SJSA1 (cell line): ENCODE measurements around the gene CTNNA2. TPM values are rescaled to one million over a fixed set of nuclear protein-coding genes. Genes with fewer than 3 reads are reported as not detected.

ENCODE experiments used
- DNase-seq, 2 experiments: peaks; one replicate each; pipeline ENCODE4 v3.0.0-alpha.2; 2015 to 2020; ENCODE audit warnings: low spot score in 2 of 2, low read depth in 1 of 2
- H3K27ac ChIP-seq: fragments of 250-450 bp; sonication (Bioruptor Pico); 2 replicates; pipeline ENCODE4 v1.5.1; 2020; ENCODE audit warnings: mild to moderate bottlenecking, moderate library complexity
- H3K27me3 ChIP-seq: fragments of 250-450 bp; sonication (Bioruptor Pico); replicated peaks from 2 replicates; pipeline ENCODE4 v1.5.1; 2020; ENCODE audit warnings: mild to moderate bottlenecking, moderate library complexity
- H3K36me3 ChIP-seq: fragments of 250-450 bp; sonication (Bioruptor Pico); 2 replicates; pipeline ENCODE4 v1.5.1; 2020; ENCODE audit warnings: mild to moderate bottlenecking
- H3K4me1 ChIP-seq: fragments of 250-450 bp; sonication (Bioruptor Pico); replicated peaks from 2 replicates; pipeline ENCODE4 v1.6.1; 2021; ENCODE audit warnings: mild to moderate bottlenecking
- H3K4me3 ChIP-seq: fragments of 250-450 bp; sonication (Bioruptor Pico); 2 replicates; pipeline ENCODE4 v1.5.1; 2020; ENCODE audit warnings: mild to moderate bottlenecking
- H3K9me3 ChIP-seq: fragments of 250-450 bp; sonication (Bioruptor Pico); replicated peaks from 2 replicates; pipeline ENCODE4 v1.5.1; 2020; ENCODE audit warnings: mild to moderate bottlenecking
- total RNA-seq: library from RNA; depleted of rRNA; stranded (reverse); fragments of >200 nt; shearing (Covaris generic); gene quantifications from 2 replicates; pipeline ENCODE4 v1.2.3, GENCODE V29; 2014

The CTNNA2 gene
- total RNA-seq, 1 experiment from 2014 or later = not detected

DNA sequence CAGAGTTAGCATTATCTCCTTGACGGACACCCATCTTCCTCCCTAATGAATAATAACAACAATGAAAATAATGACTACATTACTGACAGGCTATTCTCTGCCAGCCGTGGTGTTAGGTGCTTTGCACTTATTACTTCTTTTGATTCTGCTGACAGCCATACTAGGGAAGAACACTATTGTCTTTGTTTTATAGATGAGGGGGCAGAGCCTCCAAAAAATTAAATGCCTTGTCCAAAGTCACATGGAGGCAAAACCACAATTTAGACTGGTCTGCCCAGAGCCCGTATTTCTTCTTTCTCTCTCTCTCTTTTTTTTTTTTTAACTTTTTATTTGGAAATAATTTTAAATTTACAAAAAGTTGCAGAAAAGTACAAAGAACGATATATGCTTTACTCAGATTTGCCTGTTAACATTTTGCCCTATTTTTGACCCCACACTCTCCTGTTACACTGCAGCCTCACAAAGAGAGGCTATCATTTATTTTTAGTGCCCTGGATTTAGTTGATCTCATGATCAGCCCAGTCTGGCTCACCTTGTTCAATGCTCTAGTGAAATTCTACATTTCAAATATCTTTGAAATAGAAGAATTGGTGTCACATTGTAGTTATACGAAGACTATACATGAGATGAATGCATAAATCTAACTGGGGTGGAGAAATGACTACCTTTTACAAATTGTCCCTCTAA is 422.3 kb downstream of the CTNNA2 start:
- Histone ChIP-seq H3K4me3 (no peak overlapping the region), H3K27me3 (peaks cover 20% of the 10 kb centered on the region), H3K27ac (no peak overlapping the region), H3K4me1 (no peaks in the 10 kb centered on the region), H3K9me3 (no peaks in the 10 kb centered on the region), H3K36me3 (no peaks in the 10 kb centered on the region)
- no peak for DNase-seq

DNA sequence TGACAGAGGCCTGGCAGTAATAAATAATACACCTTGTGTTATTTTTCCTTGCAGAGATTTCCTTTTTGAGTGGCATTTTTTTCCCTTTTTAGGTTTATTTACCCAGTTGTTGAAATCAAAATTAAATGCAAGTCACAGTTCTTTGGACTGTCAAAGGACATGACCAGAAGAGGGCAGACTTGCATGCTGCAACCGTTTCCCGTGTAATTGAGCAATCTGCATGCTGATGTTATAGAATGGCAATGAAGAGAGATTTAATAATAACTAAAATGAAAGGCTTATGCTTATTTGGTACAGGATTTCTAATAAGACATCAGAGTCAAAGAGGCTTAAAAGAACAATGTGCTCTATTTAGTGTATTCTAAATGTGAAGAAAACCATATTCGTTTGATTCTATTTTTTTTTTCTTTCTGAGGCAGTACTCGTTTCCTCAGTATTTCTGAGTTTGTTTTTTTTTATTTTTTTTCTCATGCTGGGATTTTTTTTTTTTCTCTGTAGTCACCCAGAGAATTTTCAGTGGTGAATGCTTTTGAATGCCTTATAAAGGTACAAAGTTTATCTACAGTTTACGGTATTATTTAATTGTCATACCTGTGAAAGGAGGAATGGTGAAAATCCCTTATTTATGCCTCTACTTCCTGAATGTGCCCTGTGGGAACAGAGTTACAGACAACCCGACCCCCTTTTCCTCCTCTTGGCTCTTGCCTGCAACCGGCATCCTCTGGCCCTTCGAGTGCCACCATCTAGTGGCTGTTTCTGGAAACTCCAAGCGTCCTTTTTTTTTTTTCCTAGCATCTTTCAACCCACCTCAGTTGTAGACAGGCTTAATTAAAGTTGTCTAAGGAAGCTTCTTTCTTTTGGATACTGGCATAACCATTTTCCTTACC is 423.2 kb downstream of the CTNNA2 start:
- Histone ChIP-seq H3K27me3 (peaks cover 25% of the 10 kb centered on the region), H3K4me1 (no peaks in the 10 kb centered on the region), H3K36me3 (no peaks in the 10 kb centered on the region), H3K27ac (no peak overlapping the region), H3K9me3 (no peaks in the 10 kb centered on the region), H3K4me3 (no peak overlapping the region)
- DNase-seq = peak; percentile 65 to 76

DNA sequence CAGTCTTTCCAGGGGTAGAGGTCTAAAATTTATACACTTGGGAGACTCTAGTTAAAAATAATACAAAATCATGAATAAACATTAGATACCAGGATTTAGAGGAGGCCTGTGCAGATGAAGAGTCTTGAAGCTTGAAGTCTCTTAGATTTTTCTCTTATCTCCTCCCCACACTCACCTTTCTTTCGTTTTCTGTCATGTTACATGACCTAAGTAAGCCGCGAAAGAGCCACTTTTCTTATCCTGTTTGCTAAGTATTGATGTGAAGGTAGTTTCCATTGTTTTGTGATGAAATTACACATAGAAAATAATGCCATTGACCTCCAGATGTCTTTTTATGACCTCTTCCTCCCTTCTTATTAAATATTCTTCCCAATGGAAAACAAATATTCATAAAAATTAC is 423.9 kb downstream of the CTNNA2 start:
- Histone ChIP-seq H3K9me3 (no peaks in the 10 kb centered on the region), H3K27me3 (peaks cover 21% of the 10 kb centered on the region), H3K36me3 (no peaks in the 10 kb centered on the region), H3K27ac (no peak overlapping the region), H3K4me1 (no peaks in the 10 kb centered on the region), H3K4me3 (no peak overlapping the region)
- DNase-seq = no peak

DNA sequence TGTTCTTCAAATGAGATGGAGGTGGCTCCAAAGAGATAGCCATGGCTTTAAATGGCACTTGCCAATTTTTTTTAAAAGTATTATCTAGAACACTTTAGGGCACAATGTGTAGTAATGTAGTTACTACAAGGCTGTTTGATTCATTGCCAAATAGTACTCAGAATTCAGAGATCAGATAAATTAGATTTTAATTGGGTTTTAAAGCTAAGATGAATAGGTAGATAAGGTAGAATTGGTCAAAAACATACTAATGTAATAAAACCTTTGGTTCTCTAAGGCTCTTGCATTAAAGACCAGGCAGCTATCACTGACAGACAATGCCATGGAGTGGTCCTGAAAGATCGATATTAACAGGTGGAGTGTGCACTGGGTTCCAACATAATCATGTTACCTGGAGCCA is 425.8 kb downstream of the CTNNA2 start:
- DNase-seq = no peak
- no peaks in the 10 kb centered on the region for H3K36me3 ChIP-seq
- no peak overlapping the region for H3K27ac ChIP-seq
- peaks cover 21% of the 10 kb centered on the region for H3K27me3 ChIP-seq
- no peak overlapping the region for H3K4me3 ChIP-seq
- no peaks in the 10 kb centered on the region for H3K9me3 ChIP-seq
- no peaks in the 10 kb centered on the region for H3K4me1 ChIP-seq

DNA sequence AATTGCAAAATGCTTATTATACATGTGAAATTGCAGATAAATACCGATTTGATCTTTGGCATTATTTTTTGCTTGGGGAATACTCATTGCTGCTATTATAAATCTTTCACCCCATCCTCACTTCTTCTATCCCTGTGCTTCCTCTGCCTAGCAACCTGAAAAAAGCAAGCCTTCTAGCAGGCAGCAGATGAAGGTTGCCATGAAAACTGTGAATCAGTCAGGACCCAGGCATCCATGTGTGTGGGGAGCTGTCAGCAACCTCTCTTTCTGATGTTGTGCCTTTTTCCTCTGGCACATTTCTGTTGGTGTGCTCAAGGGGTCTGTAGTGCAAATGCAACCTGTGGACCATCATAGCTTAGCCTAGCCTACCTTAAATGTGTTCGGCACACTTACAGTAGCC is 427.5 kb downstream of the CTNNA2 start:
- Histone ChIP-seq H3K9me3 (no peaks in the 10 kb centered on the region), H3K4me3 (no peak overlapping the region), H3K27me3 (peaks cover 13% of the 10 kb centered on the region), H3K27ac (no peak overlapping the region), H3K36me3 (no peaks in the 10 kb centered on the region), H3K4me1 (no peaks in the 10 kb centered on the region)
- no peak for DNase-seq

DNA sequence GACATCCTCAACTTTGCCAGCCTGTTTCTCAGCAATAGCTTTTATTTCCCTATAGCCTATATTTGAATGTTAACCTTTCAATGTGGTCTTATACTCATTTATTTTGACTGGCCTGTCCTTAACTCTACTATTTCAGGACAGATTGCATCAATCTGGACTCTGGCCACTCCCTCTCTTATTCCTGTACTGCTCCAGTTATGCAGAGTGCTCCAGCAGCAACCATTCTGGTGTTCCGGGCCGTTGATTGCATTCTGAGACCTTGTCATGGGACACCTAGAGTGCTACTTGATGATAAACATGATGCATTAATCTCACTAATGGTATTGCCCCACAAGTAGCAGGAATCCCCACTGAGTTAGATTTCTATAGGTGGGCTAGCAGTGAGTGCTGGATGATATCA is 428.3 kb downstream of the CTNNA2 start:
- Histone ChIP-seq H3K4me3 (no peak overlapping the region), H3K9me3 (no peaks in the 10 kb centered on the region), H3K27me3 (peaks cover 13% of the 10 kb centered on the region), H3K4me1 (no peaks in the 10 kb centered on the region), H3K36me3 (no peaks in the 10 kb centered on the region), H3K27ac (no peak overlapping the region)
- no peak for DNase-seq

DNA sequence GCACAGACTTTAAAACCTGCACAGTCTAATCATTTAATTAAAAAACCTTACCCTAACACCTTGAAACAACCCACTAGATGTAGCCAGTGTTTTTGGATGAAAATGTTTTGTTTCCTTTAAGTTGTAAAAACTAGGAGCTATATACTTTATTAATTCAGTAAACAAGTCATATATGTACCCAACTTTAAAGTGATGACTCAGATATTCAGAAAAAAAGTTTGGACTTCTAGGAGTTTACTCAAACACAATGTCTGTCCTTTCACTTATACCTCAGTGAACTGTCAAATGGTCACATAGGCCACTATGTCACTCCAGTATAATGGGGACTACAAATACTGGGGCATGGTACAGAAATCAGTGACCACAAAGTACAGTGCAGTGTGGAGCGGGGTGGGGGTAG is 431.4 kb downstream of the CTNNA2 start:
- Histone ChIP-seq H3K9me3 (no peaks in the 10 kb centered on the region), H3K36me3 (no peaks in the 10 kb centered on the region), H3K27me3 (peaks cover 13% of the 10 kb centered on the region), H3K4me1 (no peaks in the 10 kb centered on the region), H3K27ac (no peak overlapping the region), H3K4me3 (no peak overlapping the region)
- no peak for DNase-seq

DNA sequence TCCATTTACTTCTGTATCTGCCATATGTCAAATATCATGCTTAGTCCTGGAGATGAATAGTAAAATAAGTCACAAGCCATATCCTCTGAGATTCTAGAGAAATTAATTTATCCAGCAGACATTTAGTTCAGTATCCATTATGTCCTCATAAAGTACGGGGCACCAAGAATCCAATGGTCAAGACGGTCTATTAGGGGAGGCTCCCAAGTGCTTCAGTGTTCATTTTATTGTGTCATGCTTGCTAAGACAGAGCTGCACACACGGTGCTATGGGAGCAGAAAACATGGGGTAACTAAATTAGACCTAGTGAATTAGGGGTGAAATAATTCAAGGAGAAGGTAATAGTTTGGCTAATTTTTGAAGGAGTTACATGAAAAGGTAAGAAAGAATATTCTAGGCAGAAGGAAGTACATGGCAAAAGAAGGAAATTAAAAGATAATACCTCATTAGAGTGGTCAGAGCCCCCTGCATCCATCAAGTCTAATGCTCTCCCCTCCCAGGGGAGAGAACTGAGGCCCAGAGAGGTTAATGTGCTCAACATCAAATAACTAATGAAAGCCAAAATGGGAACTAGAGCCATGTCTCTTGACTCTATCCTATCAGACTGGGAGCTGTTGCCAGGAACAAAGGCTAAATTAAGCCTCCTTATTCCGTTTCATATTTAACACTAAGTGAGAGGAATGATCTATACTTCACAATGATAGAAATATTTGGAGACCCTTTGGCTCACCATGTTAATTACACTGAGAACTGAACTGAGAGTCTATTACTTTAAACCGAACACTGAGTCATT is 433.0 kb downstream of the CTNNA2 start:
- H3K4me3 ChIP-seq = no peak overlapping the region
- H3K36me3 ChIP-seq = no peaks in the 10 kb centered on the region
- no peak overlapping the region for H3K27ac ChIP-seq
- no peaks in the 10 kb centered on the region for H3K4me1 ChIP-seq
- no peak for DNase-seq
- H3K9me3 ChIP-seq = no peaks in the 10 kb centered on the region
- H3K27me3 ChIP-seq = peaks cover under 1% of the 10 kb centered on the region; the same call in 1 of the 2 replicates

DNA sequence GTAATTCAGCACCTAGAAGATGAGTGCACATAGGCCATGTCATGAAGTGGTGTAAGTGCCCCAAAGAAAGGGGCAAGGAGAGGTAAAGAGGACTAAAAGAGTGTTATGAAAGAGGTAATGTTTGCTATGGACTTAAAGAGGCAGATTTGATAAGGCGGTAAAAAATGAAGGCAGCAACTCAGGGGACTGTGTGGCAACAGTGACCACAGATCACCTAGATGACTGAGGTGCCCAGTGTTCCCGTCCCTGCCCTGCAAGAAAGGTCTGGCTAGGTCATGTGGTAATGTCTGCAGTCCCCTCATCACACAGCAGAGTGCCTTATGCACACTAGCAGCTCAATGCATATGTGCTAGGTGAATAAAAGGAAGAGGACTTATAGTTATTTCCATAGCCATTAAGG is 434.9 kb downstream of the CTNNA2 start:
- Histone ChIP-seq H3K4me1 (no peaks in the 10 kb centered on the region), H3K4me3 (no peak overlapping the region), H3K27me3 (no peaks in the 10 kb centered on the region; the same call in 1 of the 2 replicates), H3K27ac (no peak overlapping the region), H3K36me3 (no peaks in the 10 kb centered on the region), H3K9me3 (no peaks in the 10 kb centered on the region)
- DNase-seq = no peak

DNA sequence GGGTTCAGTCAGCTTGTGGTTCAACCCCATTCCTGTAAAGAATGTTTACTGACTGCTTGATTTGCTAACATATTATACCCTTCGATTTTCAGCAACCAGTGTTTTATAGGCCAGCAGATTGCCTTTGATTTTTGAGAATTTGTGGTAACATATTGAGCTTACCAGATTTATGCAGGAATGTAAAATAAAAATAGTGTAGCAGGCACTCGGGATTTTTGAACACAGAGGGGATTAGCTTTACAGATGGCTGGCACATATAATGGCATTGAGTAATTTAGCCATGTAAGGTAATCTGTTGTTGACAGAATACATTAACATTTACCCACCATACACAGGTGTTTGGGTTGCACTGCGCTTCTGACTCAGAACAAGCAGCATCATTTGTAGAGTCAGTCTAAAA is 437.7 kb downstream of the CTNNA2 start:
- peaks cover under 1% of the 10 kb centered on the region; the same call in 1 of the 2 replicates for H3K4me1 ChIP-seq
- H3K36me3 ChIP-seq = no peaks in the 10 kb centered on the region
- DNase-seq = no peak
- H3K4me3 ChIP-seq = no peak overlapping the region
- no peaks in the 10 kb centered on the region for H3K9me3 ChIP-seq
- H3K27me3 ChIP-seq = no peaks in the 10 kb centered on the region; the same call in 1 of the 2 replicates
- H3K27ac ChIP-seq = no peak overlapping the region

DNA sequence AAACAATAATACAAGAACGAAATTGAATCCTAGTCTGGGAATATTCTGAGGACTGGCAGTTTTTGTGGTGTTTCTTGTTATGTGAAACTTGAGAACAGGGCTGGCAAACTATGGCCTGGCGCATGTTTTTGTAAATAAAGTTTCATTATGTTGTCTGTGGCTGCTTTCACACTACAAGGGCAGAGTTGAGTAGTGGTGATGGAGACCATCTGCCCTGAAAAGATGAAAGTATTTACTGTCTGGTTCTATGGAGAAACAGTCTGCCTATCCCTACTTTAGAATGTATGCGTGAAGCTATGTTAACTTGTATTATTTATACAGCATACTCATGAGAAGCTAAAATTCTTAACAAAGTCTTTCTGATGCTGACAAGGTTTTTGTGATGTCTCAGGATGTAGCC is 439.8 kb downstream of the CTNNA2 start:
- no peak overlapping the region for H3K4me3 ChIP-seq
- peaks cover 8% of the 10 kb centered on the region for H3K4me1 ChIP-seq
- DNase-seq = no peak
- no peaks in the 10 kb centered on the region for H3K27me3 ChIP-seq
- no peaks in the 10 kb centered on the region; the same call in 1 of the 2 replicates for H3K9me3 ChIP-seq
- H3K36me3 ChIP-seq = no peaks in the 10 kb centered on the region
- no peak overlapping the region for H3K27ac ChIP-seq

DNA sequence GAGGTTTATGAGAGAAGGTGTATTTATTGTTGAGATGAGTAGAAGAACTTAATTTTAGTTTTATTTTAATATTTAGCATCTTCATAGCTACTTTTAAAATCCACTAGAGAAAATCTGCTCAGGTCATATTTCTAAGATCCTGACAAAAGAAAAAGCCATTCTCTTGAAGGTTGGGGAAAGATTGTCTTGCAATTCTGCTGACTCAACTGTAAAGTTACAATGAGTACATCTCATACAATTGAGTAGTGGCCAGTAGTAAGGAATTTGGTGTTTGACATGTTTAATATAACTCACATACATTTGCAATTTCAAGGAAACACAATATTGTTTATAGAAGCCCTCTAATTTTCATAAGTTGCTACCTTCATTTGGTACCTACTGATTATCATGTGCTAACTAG is 447.2 kb downstream of the CTNNA2 start:
- Histone ChIP-seq H3K9me3 (no peaks in the 10 kb centered on the region; the same call in 1 of the 2 replicates), H3K27me3 (no peaks in the 10 kb centered on the region), H3K4me3 (no peak overlapping the region), H3K4me1 (peaks cover 17% of the 10 kb centered on the region), H3K36me3 (no peaks in the 10 kb centered on the region), H3K27ac (no peak overlapping the region)
- DNase-seq = no peak

DNA sequence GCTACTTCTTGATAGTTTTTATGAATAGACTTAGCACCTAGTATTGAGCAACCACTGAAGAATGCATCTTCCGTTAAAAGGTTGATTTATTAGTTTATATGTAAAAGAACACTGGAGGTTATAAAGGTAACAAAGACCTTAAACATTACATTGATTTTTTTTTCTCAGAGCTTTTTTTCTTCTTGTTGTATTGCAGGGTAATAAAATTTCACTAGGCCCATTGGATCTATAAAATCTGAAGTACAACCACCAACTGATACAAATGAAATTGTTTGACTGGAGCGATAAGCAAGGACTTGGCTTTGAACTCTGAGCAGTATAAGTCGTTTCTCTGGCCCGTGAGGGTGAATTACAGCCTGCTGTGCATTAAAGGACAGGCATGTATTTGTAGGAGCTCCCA is 447.7 kb downstream of the CTNNA2 start:
- no peaks in the 10 kb centered on the region for H3K27me3 ChIP-seq
- no peak for DNase-seq

More for the DNA sequence above, 447.7 kb downstream of the CTNNA2 start:
- Histone ChIP-seq H3K36me3 (no peaks in the 10 kb centered on the region), H3K27ac (no peak overlapping the region), H3K4me1 (peaks cover 17% of the 10 kb centered on the region), H3K4me3 (no peak overlapping the region), H3K9me3 (no peaks in the 10 kb centered on the region; the same call in 1 of the 2 replicates)
